HG03558 (cell line): ENCODE results near the gene MAD1L1.

Source experiments
- ATAC-seq: cut with Tn5 transposase; IDR thresholded peaks from one replicate; pipeline ENCODE4 v1.9.1; 2021; ENCODE audit warnings: moderate number of reproducible peaks; ENCODE audit not compliant: unreplicated experiment; ENCODE audit errors: extremely low read depth

MAD1L1 gene

GRCh38 chr7:2146676-2147472 is 85.9 kb downstream of the MAD1L1 start:
- no peak for ATAC-seq

GRCh38 chr7:2145835-2146580 is 86.7 kb downstream of the MAD1L1 start:
- no peak for ATAC-seq

- no peak for ATAC-seq
These were observed 87.8 kb downstream of the MAD1L1 start for GRCh38 chr7:2144926-2145325.

GRCh38 chr7:2143981-2144595 is 88.7 kb downstream of the MAD1L1 start:
- no peak for ATAC-seq

- no peak for ATAC-seq
These were observed 89.3 kb downstream of the MAD1L1 start for GRCh38 chr7:2143450-2143849.

- no peak for ATAC-seq
These were observed 90.4 kb downstream of the MAD1L1 start for GRCh38 chr7:2142386-2142785.

GRCh38 chr7:2141651-2142050 is 91.1 kb downstream of the MAD1L1 start:
- ATAC-seq: no peak

- ATAC-seq: no peak
These were observed 91.7 kb downstream of the MAD1L1 start for GRCh38 chr7:2141021-2141410.

- no peak for ATAC-seq
These were observed 92.3 kb downstream of the MAD1L1 start for GRCh38 chr7:2140216-2141020.

- ATAC-seq: no peak
These were observed 93.6 kb downstream of the MAD1L1 start for GRCh38 chr7:2139004-2139699.

- no peak for ATAC-seq
These were observed 94.5 kb downstream of the MAD1L1 start for GRCh38 chr7:2138146-2138765.

- ATAC-seq: no peak
These were observed 98.0 kb downstream of the MAD1L1 start for GRCh38 chr7:2134740-2135139.

- no peak for ATAC-seq
These were observed 100.5 kb downstream of the MAD1L1 start for GRCh38 chr7:2132243-2132642.

GRCh38 chr7:2131800-2132199 is 100.9 kb downstream of the MAD1L1 start:
- no peak for ATAC-seq

- no peak for ATAC-seq
These were observed 101.4 kb downstream of the MAD1L1 start for GRCh38 chr7:2131341-2131740.

- no peak for ATAC-seq
These were observed 102.7 kb downstream of the MAD1L1 start for GRCh38 chr7:2130096-2130375.

- ATAC-seq: no peak
These were observed 103.2 kb downstream of the MAD1L1 start for GRCh38 chr7:2129323-2130095.

GRCh38 chr7:2128601-2129322 is 104.0 kb downstream of the MAD1L1 start:
- ATAC-seq: no peak
